H9 (cell line): ENCODE results near the gene SRPK3. TPM values are rescaled to one million over a fixed set of nuclear protein-coding genes. Genes with fewer than 3 reads are reported as not detected.

Experiments
- DNase-seq: peaks from one replicate; pipeline ENCODE4 v3.0.0-alpha.2; 2017
- H2AFZ ChIP-seq: one replicate; pipeline ENCODE4 v1.6.1; 2013; ENCODE audit warnings: mild to moderate bottlenecking, low read length, control low read depth, moderate library complexity
- H2AK5ac ChIP-seq: 2 replicates; pipeline ENCODE4 v1.6.1; 2013; ENCODE audit warnings: low read length, control low read depth, mixed read lengths; ENCODE audit not compliant: insufficient read length
- H2BK120ac ChIP-seq: one replicate; pipeline ENCODE4 v1.6.1; 2013; ENCODE audit warnings: low read depth, mild to moderate bottlenecking, low read length, control low read depth, inconsistent platforms; ENCODE audit not compliant: poor library complexity, severe bottlenecking
- H2BK12ac ChIP-seq: 2 replicates; pipeline ENCODE4 v1.6.1; 2013; ENCODE audit warnings: low read length, control low read depth, mixed read lengths, low read depth; ENCODE audit not compliant: insufficient read length
- H2BK15ac ChIP-seq: 2 replicates; pipeline ENCODE4 v1.6.1; 2013; ENCODE audit warnings: low read depth, low read length, control low read depth
- H2BK20ac ChIP-seq: one replicate; pipeline ENCODE4 v1.6.1; 2013; ENCODE audit warnings: low read depth, mild to moderate bottlenecking, low read length, control low read depth, inconsistent platforms; ENCODE audit not compliant: poor library complexity, severe bottlenecking
- H2BK5ac ChIP-seq: 2 replicates; pipeline ENCODE4 v1.6.1; 2013; ENCODE audit warnings: low read length, control low read depth, mixed read lengths; ENCODE audit not compliant: insufficient read length
- H3K14ac ChIP-seq: 2 replicates; pipeline ENCODE4 v1.6.1; 2013; ENCODE audit warnings: low read length, control low read depth; ENCODE audit not compliant: insufficient read depth
- H3K18ac ChIP-seq: 2 replicates; pipeline ENCODE4 v1.6.1; 2013; ENCODE audit warnings: low read depth, mild to moderate bottlenecking, mixed read lengths, low read length, control low read depth; ENCODE audit not compliant: insufficient read length
- H3K23ac ChIP-seq: 2 replicates; pipeline ENCODE4 v1.6.1; 2013; ENCODE audit warnings: low read length, control low read depth, mixed read lengths, low read depth; ENCODE audit not compliant: insufficient read length
- H3K23me2 ChIP-seq: 2 replicates; pipeline ENCODE4 v1.6.1; 2013; ENCODE audit warnings: low read depth, mild to moderate bottlenecking, mixed read lengths, low read length, control low read depth; ENCODE audit not compliant: insufficient read length, poor library complexity, severe bottlenecking
- H3K27ac ChIP-seq: 2 replicates; pipeline ENCODE4 v1.5.1; 2013; ENCODE audit warnings: low read length, control low read depth, mixed read lengths, low read depth; ENCODE audit not compliant: insufficient read length
- H3K27me3 ChIP-seq: 2 replicates; pipeline ENCODE4 v1.6.1; 2013; ENCODE audit warnings: low read length, control low read depth, inconsistent platforms; ENCODE audit not compliant: insufficient read depth
- H3K4ac ChIP-seq: 2 replicates; pipeline ENCODE4 v1.6.1; 2013; ENCODE audit warnings: low read depth, mild to moderate bottlenecking, control low read depth, inconsistent platforms, low read length, moderate library complexity
- H3K4me1 ChIP-seq: 2 replicates; pipeline ENCODE4 v1.6.1; 2013; ENCODE audit warnings: low read length, control low read depth, inconsistent platforms; ENCODE audit not compliant: insufficient read depth
- H3K4me2 ChIP-seq: 2 replicates; pipeline ENCODE4 v1.6.1; 2013; ENCODE audit warnings: low read length, control low read depth, mixed read lengths; ENCODE audit not compliant: insufficient read length, insufficient read depth
- H3K56ac ChIP-seq: 2 replicates; pipeline ENCODE4 v1.6.1; 2013; ENCODE audit warnings: low read depth, mild to moderate bottlenecking, mixed read lengths, low read length, control low read depth; ENCODE audit not compliant: insufficient read length
- H3K79me1 ChIP-seq: 2 replicates; pipeline ENCODE4 v1.6.1; 2013; ENCODE audit warnings: low read depth, mild to moderate bottlenecking, moderate library complexity, low read length, control low read depth, inconsistent platforms; ENCODE audit not compliant: insufficient read depth, poor library complexity, severe bottlenecking
- H3K79me2 ChIP-seq: 2 replicates; pipeline ENCODE4 v1.6.1; 2013; ENCODE audit warnings: low read length, control low read depth, inconsistent platforms; ENCODE audit not compliant: insufficient read depth
- H3K9ac ChIP-seq: 2 replicates; pipeline ENCODE4 v1.6.1; 2013; ENCODE audit warnings: low read length, control low read depth, mixed read lengths; ENCODE audit not compliant: insufficient read length; ENCODE audit errors: extremely low read depth
- H3K9me3 ChIP-seq: one replicate; pipeline ENCODE4 v1.6.1; 2013; ENCODE audit warnings: low read depth, low read length, inconsistent platforms; ENCODE audit not compliant: control insufficient read depth
- H3T11ph ChIP-seq: one replicate; pipeline ENCODE4 v1.6.1; 2013; ENCODE audit warnings: mild to moderate bottlenecking, low read length, control low read depth, inconsistent platforms
- H4K20me1 ChIP-seq: one replicate; pipeline ENCODE4 v1.6.1; 2013; ENCODE audit not compliant: control insufficient read depth, insufficient read length, insufficient read depth
- H4K5ac ChIP-seq: 2 replicates; pipeline ENCODE4 v1.6.1; 2013; ENCODE audit warnings: low read depth, mild to moderate bottlenecking, mixed read lengths, low read length, control low read depth; ENCODE audit not compliant: insufficient read length
- H4K8ac ChIP-seq: replicated peaks from 2 replicates; pipeline ENCODE4 v1.6.1; 2013; ENCODE audit warnings: low read length, control low read depth, mixed read lengths, low read depth; ENCODE audit not compliant: insufficient read length
- H4K91ac ChIP-seq: 2 replicates; pipeline ENCODE4 v1.6.1; 2013; ENCODE audit warnings: low read depth, mild to moderate bottlenecking, moderate library complexity, mixed read lengths, low read length, control low read depth; ENCODE audit not compliant: insufficient read length
- H3K27ac Mint-ChIP-seq, 3 experiments: 2 replicates in 2 of 3; 3 replicates in 1 of 3; pipeline ENCODE4 v1.8.0; 2020 to 2021; ENCODE audit warnings: mixed read lengths in 3 of 3, mild to moderate bottlenecking in 1 of 3, moderate library complexity in 1 of 3
- H3K27me3 Mint-ChIP-seq: 2 replicates; pipeline ENCODE4 v1.8.0; 2021; ENCODE audit warnings: low read depth, mild to moderate bottlenecking, moderate library complexity, mixed read lengths
- H3K36me3 Mint-ChIP-seq, 3 experiments: 2 replicates in 2 of 3; 3 replicates in 1 of 3; pipeline ENCODE4 v1.8.0; 2020 to 2021; ENCODE audit warnings: low read depth in 3 of 3, mixed read lengths in 3 of 3; ENCODE audit not compliant: insufficient read depth in 1 of 3
- H3K4me1 Mint-ChIP-seq, 2 experiments: 2 replicates each; pipeline ENCODE4 v1.8.0; 2020; ENCODE audit warnings: mixed read lengths in 2 of 2
- H3K4me3 Mint-ChIP-seq, 2 experiments: 2 replicates in 1 of 2; 3 replicates in 1 of 2; pipeline ENCODE4 v1.8.0; 2020 to 2021; ENCODE audit warnings: mild to moderate bottlenecking in 2 of 2, mixed read lengths in 2 of 2, moderate library complexity in 1 of 2
- H3K9me3 Mint-ChIP-seq, 2 experiments: 2 replicates in 1 of 2; 3 replicates in 1 of 2; pipeline ENCODE4 v1.8.0; 2020; ENCODE audit warnings: mild to moderate bottlenecking in 2 of 2, mixed read lengths in 2 of 2, moderate library complexity in 1 of 2
- CTCF ChIP-seq: fragments of 200-600 bp; sonication (generic); conservative IDR thresholded peaks from 3 replicates; pipeline ENCODE4 v1.8.0; 2021; ENCODE audit warnings: antibody characterized with exemption, mild to moderate bottlenecking
- WGBS: extraction: QIAGEN DNeasy Blood & Tissue Kit; methylation state at CpG from one replicate; pipeline ENCODE4 v1.1.7; 2013; ENCODE audit warnings: missing lambda C conversion rate, low lambda C conversion rate, mixed read lengths; ENCODE audit not compliant: insufficient read length; ENCODE audit errors: extremely low coverage; 5-methylcytosine and 5-hydroxymethylcytosine counted together
- total RNA-seq: library from RNA; stranded (reverse); gene quantifications from 2 replicates; pipeline ENCODE4 v1.2.1, GENCODE V29; 2021

The SRPK3 gene
- total RNA-seq, 1 experiment from 2014 or later: not detected

GRCh38 chrX:153784325-153784967 is 3.6 kb downstream of the SRPK3 start:
- Mint-ChIP-seq H3K36me3 (peaks cover 15 to 37% (median 21%) of the 10 kb centered on the region in 3 experiments; a peak in 6 of 7 replicates), H3K4me1 (peaks cover 4 to 8% of the 10 kb centered on the region in 2 experiments), H3K4me3 (no peak overlapping the region), H3K9me3 (peaks cover 50 to 66% of the 10 kb centered on the region in 2 experiments), H3K27ac (no peak overlapping the region; a peak in 1 of 7 replicates), H3K27me3 (peaks cover 2% of the 10 kb centered on the region; the same call in 1 of the 2 replicates)
- Histone ChIP-seq H3K79me2 (no peaks in the 10 kb centered on the region), H2BK5ac (no peak overlapping the region), H3K9ac (no peak overlapping the region), H3K23ac (no peak overlapping the region), H4K8ac (no peak overlapping the region), H2BK20ac (no peak overlapping the region), H3K27me3 (no peaks in the 10 kb centered on the region), H2BK12ac (no peak overlapping the region), H3K27ac (no peak overlapping the region), H2AK5ac (no peak overlapping the region), H4K5ac (no peak overlapping the region), H3K14ac (no peak overlapping the region), H3K23me2 (no peaks in the 10 kb centered on the region), H3K79me1 (no peaks in the 10 kb centered on the region), H2BK15ac (no peak overlapping the region), H4K91ac (no peak overlapping the region), H4K20me1 (no peaks in the 10 kb centered on the region), H3K4me1 (no peaks in the 10 kb centered on the region), H3K4me2 (no peak overlapping the region), H3K9me3 (peaks cover 8% of the 10 kb centered on the region), H3K18ac (no peak overlapping the region), H2AFZ (no peak overlapping the region), H3K4ac (no peak overlapping the region), H3K56ac (no peak overlapping the region), H2BK120ac (no peak overlapping the region), H3T11ph (no peak overlapping the region)
- WGBS: no CpG with 5 or more reads among the region's 27 CpGs
- no peak for TF ChIP-seq CTCF
- DNase-seq: no peak
